ENCODE data around the gene PIGW. TPM values are rescaled to one million over a fixed set of nuclear protein-coding genes. Genes with fewer than 3 reads are reported as not detected.

PIGW gene
- total and polyA plus RNA-seq, 10 of the 15 experiments (the other 5 are each of a cell fraction or from before 2014, with no cell fraction given): 6.0 to 31.5 (median 13.8) TPM

- TF ChIP-seq PBX3 (IDR thresholded peaks at IDR 0.05; ENCODE audit: insufficient replicate concordance, low read depth, low read length): no peak
- TF ChIP-seq HCFC1 (IDR thresholded peaks at IDR 0.05; ENCODE audit: low read length): no peak
- no peak for TF ChIP-seq BRCA1 (IDR thresholded peaks at IDR 0.05; ENCODE audit: low read depth, low read length)
- no peak for TF ChIP-seq CEBPZ (IDR thresholded peaks at IDR 0.05; ENCODE audit: low read depth, low read length)
- TF ChIP-seq JUNB (IDR thresholded peaks at IDR 0.05): no peak
- no peak for TF ChIP-seq POLR2AphosphoS5 (IDR thresholded peaks at IDR 0.05; ENCODE audit: low read length)
- no peak for TF ChIP-seq PAX5 (IDR thresholded peaks at IDR 0.05; ENCODE audit: borderline replicate concordance, low read depth, low read length)
- no peak for TF ChIP-seq EZH2 (IDR thresholded peaks at IDR 0.05; ENCODE audit: borderline replicate concordance, control insufficient read depth, low read depth, low read length)
- no peak for TF ChIP-seq RELB (IDR thresholded peaks at IDR 0.05; ENCODE audit: low read depth)
- TF ChIP-seq FOXK2 (IDR thresholded peaks at IDR 0.05): no peak
- no peak for TF ChIP-seq TARDBP (IDR thresholded peaks at IDR 0.05; ENCODE audit: borderline replicate concordance)
- TF ChIP-seq E4F1 (IDR thresholded peaks at IDR 0.05; ENCODE audit: borderline replicate concordance, partially characterized antibody): no peak
Observed at GRCh38 chr17:36542755-36543154, 8.0 kb downstream of the PIGW start (continued).
